Activated CD8-positive, alpha-beta memory T cell treated with anti-CD3 and anti-CD28 coated beads for 4 hours (primary cell): ENCODE data around the gene RASSF8.

Experiments used
- DNase-seq, 2 donors: peaks; one replicate each; pipeline ENCODE4 v3.0.0-alpha.2; 2020; ENCODE audit warnings: low read depth in 2 of 2

RASSF8 gene, protein sequence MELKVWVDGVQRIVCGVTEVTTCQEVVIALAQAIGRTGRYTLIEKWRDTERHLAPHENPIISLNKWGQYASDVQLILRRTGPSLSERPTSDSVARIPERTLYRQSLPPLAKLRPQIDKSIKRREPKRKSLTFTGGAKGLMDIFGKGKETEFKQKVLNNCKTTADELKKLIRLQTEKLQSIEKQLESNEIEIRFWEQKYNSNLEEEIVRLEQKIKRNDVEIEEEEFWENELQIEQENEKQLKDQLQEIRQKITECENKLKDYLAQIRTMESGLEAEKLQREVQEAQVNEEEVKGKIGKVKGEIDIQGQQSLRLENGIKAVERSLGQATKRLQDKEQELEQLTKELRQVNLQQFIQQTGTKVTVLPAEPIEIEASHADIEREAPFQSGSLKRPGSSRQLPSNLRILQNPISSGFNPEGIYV

DNA sequence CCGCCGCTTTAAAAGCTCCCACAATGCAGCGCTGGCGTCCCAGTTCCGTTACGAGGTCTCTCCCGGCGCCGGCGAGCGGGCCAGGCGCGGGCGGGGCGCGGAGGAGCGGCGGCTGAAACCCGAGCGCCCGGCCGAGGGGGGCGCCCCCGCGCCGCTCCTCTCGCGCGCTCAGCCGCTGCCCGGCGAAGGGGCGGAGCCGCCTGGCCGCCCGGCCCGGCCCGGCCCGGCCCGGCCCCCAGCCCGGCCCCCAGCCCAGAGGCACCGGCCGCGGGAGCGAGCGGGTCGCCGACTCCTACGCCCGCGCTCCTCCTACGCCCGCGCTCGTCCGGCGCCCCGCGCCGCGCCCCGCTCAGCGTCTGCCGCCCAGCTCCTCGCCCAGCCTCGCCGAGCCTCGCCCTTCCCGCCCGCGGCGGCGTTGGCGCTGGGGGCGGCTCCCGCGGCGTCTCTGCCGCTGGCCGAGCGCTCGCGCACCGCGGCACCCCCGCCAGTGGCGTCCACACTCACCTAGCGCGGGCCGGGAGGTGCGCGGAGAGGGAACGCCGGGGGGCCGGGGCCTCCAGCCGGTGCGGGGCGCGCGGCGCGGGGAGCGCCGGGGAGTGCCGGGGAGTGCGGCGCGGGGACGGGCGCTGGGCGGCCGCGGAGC is at the start of gene RASSF8:
Gene RASSF8 (plus strand): TSS at position 255 of the 643 bp plus-strand sequence. CDS start 96,662 bp downstream, outside the sequence.
- DNase-seq: no peak

DNA sequence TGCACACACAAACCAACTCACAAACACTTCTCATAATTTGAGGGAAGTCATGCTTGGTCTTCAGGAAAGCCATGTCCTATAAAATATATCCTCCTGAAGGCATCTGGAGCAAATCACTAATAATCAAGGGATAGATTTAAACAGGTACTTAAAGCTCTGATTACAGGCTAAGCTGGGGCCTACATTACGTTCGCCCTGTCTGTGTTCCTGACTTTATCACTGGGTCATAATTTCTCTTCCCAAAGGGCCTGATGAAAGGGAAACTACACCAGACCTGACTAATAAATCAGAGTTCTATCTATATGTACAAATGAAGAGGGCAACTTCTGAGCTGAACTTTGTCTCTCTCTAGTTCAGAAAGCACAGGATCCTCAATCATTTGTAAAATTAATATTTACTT is 43.9 kb upstream of the RASSF8 start:
- no peak for DNase-seq

DNA sequence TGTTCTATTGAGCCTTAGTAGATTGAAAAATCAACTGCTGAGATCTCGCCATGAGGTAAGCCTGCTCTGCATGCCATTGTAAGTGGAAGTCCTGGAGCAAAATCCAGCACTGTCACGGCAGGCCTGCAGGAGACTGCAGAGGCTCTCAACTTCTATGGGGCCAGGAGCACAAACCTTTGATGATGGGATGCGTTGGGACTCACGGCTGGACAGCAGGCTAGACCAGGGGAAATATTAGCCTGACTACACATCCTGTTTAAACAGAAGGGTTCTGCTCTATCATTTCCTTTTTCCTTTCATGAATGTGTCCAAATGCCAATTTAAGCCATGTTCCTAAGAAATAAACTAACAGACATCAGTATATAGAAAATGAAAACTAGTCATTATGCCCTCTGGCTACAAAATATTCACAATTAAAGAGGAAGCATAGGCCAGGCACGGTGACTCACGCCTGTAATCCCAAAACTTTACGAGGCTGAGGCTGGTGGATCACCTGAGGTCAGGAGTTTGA is 33.9 kb upstream of the RASSF8 start:
- no peak for DNase-seq

DNA sequence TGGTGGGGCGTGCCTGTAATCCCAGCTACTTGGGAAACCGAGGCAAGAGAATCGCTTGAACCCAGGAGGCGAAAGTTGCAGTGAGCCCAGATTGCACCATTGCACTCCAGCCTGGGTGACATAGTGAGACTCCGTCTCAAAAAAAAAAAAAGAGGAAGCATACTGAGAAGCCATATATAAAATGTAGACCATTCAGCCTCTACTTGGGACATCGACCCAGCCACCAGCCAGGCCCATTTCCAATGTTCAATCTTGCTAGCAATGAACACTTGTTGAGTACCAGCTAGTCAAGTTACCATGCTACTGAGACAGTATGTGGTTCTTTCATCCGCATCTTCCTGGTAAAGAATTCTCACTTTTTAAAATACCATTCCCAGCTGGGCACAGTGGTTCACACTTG is 33.4 kb upstream of the RASSF8 start:
- DNase-seq: no peak

DNA sequence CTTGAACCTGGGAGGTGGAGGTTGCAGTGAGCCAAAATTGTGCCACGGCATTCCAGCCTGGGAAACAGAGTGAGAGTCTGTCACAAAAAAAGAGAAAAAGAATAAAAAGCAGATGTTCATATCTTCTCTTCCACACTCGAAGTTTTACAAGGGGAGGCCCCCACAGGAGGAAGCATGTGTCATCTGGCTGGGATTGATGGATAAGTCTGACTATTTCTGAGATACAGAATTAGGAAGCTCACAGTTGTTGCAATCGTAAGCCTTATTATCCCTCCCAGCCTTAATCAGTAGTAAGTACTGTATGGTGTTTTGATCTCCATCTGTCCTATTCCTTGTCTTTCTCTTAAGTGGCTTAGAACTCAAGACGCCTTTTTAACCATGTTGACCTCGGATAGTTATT is 31.9 kb upstream of the RASSF8 start:
- no peak for DNase-seq

DNA sequence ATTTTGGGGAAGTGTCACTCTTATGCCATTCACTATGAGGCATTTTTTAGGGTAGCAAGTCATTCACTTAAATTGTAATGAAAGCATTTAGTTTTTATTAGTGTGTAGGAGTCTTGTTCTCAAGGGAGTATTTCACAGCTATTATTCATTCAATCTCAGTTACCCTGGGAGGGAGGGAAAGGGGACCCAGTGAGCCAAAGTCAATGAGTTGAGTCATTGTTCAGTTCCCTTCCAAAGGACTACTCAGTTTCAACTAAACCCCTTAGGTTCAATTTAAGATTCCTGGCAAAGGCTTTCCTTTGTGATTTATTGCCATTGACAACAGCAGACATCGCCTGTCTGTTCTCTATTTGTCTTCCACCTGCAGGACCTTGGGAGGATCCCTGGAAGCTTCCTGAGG is 29.3 kb upstream of the RASSF8 start:
- DNase-seq: no peak

DNA sequence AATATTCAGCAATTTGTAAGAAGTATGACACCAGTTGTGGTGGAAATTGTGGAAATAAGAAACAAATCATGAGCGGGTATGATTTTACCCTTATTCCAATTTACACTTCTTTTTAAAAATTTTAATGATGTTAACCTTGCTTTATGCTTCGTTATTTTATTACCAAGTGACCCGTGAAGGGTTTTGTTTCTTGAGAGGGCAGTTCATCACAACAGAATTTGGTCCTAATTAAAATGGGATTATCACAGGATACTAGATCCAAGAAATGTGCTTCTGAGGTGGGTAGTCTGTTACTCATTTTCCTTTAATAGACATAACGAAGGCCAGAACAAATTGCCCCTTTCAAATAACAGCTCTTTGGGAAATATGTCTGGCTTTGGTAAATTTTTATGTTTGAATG is 25.5 kb upstream of the RASSF8 start:
- DNase-seq: no peak

DNA sequence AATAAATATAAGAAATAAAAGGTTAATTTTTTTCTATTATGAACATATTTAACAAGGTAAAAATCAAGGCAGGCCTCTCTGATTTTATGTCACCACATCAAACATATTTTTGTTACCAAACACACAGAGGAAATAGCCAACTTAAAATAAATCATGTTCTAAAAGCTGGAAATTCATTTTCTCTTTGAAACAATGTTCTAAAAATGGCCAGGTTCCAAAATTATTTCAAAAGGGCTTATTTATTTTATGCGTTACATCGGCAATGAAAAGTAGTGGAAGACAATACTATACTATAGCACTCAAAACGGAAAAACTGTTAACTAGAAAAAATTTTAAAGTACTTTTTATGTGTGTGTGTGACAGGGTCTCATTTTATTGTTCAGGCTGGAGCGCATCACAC is 24.0 kb upstream of the RASSF8 start:
- DNase-seq: no peak

DNA sequence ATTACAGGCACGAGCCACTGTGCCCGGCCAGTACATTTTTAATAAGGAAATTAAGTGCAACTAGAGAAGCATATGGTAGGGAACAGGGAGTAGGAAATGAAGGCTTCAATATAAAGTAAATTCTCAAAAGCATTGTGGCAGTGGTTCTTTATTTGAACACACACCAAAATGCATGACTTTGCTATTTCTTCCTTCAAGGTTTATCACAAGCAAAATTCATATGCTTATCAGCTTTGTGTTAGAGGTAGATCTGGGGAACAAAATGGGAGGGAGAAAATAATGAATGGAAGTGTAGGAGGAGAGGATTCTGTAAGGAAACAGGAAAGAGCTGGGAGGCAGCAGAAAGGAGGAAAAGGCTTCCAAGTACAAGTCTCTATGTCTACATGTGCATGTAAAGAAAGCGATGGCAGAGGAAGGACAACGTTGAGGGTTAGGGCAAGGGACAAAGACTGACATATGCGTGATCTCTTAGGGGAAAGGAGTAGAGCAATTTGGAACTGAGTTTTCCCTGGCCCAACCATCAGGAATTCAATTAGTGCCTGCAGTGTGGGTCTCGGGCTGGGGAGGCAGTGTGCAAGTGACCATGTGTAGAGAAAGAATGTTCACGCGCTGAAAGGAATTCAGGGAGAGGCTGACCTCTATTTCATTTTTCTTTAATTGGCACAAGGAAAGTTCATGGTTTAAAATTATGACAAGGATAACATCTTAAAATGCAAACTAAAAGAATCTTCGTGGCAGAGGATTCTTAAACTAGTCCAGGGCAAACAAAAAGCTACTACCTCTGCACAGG is 22.9 kb upstream of the RASSF8 start:
- DNase-seq: no peak

DNA sequence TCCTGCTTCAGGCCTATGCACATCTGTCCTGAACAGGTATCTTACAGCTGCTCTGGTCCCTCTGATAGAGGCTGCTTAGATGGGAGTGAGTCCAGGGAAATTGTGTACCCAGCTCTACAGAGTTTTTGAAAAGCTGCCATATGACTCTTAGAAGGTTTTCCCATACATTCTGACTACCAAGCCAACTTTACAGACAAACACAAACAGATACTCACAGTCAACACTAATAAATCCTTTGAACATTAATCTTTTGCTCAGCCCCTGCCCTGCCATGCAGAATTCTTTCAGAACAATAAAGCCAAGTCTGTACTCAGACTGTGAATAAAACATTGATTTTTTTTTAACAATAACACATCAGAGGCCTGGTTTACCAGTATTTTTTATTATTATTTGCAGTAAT is 21.4 kb upstream of the RASSF8 start:
- no peak for DNase-seq

DNA sequence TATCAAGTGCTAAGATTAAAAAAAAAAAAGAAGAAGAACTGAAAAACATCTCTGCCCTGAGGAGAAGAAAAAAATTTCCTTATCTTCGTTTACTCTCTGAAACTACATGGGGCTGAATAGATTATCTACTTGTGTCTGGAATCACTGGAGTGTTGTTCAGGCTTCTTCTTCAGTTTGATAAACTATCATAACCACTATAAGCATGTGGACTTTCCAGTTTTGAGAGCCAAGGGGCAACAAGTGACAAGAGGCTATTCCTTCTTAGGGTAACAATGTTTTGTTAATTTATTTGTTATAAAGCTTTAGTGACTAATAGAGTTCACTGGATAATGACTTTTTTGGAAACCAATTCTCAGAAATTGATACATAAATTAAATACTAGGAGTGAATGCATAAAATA is 19.9 kb upstream of the RASSF8 start:
- no peak for DNase-seq

DNA sequence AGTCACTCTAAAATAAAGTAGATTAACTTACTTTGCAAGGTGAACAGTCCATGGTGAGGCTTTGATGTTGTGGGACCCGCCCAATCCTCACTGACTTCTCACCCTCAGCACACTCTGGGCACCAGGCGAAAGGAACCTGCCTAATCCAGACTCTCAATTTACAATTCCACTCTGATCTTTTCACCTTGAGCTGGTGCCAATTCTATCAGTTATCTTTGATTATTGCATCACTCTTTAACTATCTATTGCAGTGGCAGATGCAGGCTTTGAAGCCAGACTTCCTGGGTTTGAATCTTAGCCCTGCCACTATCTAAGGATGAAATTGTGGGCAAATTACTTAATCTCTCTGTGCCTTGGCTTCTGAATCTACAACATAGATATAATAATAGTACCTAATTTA is 18.9 kb upstream of the RASSF8 start:
- DNase-seq: no peak

DNA sequence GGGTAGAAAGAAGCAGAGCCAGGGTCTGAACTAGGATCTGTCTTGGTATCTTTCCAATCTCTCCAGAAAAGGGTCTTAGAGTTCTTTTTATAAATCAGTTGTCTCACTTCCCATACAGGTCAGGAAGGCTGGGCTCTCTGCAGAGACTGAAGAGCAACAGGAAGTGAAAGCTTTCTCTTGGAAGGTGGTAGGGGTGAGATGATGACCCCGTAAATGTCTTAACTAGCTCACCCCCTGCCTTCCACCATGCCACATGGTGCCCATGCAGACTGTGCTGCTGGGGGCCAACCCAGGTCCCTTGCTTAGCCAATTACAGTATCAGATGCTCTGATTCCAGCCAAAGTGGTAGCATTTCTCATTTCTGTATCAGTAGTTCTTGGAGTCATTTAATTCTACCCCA is 17.6 kb upstream of the RASSF8 start:
- no peak for DNase-seq

DNA sequence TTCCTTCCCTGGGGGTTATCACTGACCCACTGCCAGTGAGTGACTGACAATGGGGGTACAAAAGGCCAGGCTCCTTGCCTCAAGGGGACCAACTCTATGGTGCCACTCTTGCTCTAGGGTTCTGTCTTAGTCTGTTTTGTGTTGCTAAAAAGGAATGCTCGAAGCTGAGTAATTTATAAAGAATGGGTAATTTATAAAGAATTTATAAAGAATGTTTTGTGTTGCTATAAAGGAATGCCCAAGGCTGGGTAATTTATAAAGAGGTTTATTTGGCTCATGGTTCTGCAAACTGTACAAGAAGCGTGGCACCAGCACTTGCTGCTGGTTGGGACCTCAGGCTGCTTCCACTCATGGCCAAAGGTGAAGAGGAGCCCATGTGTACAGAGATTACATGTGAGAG is 15.8 kb upstream of the RASSF8 start:
- no peak for DNase-seq

DNA sequence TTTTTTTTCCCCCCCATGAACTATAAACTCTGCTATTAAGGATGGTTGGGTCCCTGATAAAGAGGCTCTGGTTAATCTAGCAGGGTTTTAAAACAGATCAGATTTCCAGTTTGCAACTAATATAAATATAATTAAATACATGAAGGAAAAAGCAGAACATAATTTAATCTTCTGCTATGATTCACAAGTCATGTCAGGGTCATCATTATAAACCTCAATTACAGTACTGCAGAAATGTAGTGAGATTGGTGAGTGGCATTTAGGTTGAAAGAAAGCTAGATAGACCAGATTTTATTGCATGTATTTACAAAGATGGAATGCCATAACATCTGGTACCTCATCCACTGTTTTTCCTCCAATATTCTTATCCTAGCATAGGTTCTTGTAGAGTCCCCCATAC is 14.5 kb upstream of the RASSF8 start:
- no peak for DNase-seq

DNA sequence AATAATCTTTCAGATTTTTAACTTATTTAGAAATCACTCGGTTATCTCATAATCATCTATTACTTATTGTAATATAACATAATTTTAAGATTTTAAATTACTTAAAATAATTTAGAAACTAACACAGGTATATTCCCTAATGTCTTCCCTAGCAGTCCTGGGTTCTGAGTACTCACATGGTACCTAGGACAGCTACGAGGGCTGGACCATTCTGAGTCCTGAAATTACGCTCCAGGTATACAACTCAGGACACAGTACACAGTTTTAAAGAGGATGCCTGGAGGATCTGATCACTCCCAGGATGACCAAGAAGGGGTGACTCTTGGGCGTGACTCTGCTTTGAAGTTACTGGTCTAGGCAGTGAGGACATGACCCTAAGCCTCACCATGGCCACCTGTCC is 9.1 kb upstream of the RASSF8 start:
- no peak for DNase-seq

DNA sequence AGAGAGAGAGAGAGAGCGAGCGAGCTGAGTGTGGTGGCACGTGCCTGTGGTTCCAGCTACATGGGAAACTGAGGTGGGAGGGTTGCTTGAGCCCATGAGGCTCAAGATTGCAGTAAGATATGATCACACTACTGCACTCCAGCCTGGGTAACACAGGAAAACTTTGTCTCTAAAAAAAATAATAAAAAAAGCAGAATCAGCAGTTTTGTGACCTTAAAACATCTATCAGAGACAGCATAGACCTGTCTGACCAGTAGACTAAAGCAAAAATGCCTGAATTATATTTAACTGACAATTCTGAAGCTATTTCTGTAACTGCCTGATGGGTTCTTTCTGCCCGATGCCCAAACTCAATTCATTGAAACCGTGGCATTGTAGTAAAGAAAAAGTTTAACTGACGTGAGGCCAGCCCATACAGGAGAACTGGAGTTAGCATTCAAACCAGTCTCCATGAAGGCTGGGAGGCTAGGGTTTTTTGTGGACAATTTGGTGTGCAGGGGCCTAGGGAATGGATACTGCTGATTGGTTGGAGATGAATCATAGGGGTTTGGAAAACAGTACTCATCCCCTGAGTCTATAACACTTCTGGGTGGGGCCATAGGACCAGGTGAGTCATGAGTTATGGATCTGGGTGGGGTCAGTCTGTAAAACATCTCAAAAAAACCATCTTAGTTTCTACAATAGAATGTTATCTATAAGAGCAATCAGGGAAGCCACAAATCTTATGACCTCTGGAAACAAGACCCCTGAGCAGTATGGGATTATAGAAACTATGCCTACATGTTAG is 8.0 kb upstream of the RASSF8 start:
- no peak for DNase-seq

DNA sequence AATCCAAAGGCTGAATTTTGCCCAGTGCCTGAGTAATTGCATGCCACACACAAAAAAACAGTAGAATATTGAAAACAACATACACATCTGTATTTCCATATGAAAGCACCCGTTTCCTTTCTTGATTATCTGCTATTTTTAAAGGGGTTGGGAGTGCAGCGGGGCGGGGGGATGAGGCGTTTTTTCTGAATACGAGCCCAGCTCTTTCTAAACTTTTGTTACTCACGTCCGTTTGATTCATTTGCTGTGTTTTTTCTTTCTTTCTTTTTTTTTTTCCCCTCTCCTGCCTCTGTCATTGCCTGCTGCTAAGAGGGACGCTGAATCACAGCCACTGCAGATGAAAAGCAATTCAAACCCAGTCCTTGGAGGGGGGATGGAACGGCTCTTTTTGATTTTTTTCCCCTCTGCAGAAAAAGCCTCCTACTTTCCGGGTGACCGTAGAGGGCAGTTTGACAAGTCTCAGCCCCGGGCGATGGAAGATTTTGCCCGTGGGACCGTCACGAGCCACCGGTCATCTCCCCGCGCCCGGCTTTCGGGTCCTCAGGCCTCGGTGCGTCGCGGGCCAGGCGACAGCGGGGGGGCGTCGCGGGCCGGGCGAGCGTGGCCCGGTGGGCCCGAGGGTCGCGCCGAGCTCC is 572 bp upstream of the RASSF8 start:
- no peak for DNase-seq

DNA sequence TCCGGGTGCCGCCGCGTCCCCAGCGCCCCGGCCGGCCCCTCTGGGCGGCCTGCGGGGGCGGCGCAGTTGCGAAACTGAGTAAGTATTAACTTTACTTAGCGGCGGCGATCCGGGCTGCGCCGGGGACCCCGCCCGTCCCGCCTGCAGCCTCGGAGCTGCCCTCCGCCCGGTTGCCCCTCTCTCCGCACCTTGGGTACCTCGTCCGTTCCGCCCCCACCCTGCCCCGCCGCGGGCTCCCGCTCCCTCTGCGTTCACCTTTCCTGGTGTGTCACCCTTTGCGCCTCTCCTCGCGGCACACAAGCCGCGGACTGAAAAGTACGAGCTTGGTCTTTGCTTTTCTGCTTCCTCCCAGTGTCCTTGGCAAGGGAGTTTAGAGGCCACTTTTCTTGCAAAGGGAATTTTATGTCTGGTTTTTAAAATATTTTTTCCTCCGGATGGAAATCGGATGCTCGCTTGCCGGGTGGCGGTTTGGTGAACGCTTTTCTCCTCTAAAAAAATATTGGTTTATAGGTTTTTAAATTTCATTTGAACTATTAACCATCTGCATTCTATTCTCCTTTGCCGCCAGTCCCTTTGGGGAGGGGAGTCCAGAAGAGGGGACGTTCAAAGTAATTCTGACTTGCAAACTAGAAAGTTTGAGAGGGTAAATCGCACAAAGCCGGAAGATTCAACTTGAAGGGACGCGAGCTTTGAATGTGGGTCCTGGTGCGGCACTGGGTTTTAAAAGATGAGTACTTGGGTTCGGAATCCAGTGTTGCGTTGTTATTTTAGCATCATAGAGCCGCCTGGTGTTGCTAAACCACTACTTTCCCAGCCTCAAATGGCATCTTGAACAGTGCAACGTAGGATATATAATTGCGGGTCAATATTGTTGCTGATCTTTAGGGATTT is 834 bp downstream of the RASSF8 start:
- no peak for DNase-seq

DNA sequence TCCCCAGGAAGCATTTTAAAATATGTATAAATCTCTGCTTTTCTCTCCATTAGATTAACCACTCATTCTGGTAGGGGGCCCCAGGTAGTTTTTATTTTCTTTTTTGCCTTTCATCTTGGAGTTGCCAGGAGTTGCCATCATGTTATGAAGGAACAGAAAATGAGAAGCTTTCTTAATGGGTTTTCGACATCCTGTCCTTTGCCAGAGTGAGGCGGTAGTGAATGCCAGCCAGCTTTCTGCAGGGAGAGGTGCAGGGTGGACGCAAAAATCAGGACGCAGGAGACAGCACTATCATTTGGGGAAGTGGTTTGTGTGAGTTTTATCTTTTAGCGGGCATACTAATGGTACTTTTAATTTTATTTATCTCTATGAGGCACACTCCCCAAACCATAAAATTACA is 1.7 kb downstream of the RASSF8 start:
- DNase-seq: no peak
